HG02943 (cell line): ENCODE results near the gene ESPN.

Experiments
- ATAC-seq: cut with Tn5 transposase; IDR thresholded peaks from one replicate; pipeline ENCODE4 v1.9.1; 2021; ENCODE audit warnings: mild to moderate bottlenecking, low read depth, moderate library complexity; ENCODE audit not compliant: unreplicated experiment

ESPN gene

DNA sequence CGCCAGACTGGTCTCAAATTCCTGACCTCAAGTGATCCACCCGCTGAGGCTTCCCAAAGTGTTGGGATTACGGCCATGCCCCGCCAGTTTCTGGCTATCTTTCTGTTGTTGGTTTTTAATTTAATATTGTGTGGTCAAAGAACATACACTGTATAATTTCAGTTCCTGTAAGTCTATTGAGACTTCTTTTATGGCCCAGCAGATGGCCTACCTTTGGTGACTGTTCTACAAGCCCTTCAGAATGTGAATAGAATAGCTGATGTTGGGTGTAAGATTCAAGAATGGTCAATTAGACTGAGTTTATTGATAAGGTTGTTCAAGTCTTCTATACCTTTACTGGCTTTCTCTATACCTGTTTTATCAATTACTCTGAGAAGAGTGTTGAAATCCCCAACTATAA lies 15.5 kb upstream of the ESPN start:
- ATAC-seq, result no peak

DNA sequence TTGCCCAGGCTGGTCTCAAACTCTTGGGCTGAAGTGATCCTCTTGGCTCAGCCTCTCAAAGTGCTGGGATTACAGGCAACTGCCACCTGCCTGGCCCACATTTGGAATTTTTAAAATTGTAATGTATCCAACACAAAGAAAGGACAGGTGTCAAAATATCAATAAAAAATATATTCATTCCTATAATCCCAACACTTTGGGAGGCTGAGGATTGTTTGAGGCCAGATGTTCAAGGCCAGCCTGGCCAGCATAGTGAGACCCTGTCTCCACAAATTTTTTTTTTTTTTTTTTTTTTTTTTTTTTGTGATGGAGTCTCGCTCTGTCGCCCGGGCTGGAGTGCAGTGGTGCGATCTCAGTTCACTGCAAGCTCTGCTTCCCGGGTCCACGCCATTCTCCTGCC lies 14.8 kb upstream of the ESPN start:
- ATAC-seq, result no peak

DNA sequence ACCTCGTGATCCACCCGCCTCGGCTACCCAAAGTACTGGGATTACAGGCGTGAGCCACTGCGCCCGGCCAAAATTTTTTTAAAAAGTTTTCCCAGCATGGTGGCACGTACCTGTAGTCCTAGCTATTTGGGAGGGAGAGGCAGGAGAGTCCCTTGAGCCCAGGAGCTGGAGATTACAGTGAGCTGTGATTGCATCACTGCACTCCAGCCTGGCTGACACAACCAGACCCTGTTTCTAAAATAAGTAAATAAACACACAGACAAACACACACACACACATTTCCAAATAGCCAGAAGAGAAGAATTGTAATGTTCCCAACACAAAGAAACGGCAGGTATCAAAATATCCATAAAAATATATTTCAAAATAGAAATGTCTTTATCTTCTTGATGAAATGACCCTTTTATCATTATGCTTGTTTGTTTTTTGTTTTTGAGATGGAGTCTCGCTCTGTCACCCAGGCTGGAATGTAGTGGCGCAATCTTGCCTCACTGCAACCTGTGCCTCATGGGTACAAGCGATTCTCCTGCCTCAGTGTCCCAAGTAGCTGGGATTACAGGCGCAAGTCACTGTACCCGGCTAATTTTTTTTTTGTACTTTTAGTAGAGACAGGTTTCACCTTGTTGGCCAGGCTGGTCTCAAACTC lies 14.2 kb upstream of the ESPN start:
- no peak for ATAC-seq

DNA sequence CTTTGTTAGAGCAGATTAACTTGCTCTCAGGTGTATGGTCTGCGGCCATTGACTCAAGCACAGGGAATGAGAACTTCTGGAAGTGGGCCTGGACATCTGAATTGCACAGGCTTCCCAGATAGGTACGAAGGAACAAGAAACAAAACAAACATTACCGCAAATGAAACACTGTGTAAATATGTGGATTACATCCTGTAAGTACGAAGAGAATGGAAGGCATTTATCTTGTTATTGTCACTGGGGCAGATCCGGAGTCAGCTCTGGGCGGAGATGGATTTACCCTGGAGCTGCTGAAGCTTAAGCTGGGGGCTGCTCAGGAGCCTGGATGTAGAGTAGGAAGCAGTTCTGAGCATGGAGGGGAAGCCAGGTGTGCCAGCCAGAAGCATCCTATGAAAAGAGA lies 11.7 kb upstream of the ESPN start:
- no peak for ATAC-seq

DNA sequence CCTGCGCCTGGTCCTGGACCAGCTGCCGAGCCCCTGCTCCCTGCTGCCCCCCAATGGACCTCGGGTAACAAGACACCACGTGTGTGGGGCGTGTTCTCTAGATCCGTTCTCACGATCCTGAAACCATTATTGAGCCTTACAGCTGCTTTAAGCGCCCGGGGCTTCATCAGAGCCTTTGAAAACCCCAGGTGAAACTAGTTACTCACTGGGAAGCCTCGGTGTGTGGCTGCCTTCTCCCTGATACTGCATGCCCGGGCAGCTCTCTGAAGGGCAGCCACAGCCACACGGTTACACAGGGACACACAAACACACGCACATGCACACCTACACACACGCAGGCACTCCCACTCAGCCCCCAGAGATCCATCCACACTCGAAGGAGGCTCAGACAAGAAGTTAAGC lies 10.1 kb upstream of the ESPN start:
- peak; percentile 55 for ATAC-seq

DNA sequence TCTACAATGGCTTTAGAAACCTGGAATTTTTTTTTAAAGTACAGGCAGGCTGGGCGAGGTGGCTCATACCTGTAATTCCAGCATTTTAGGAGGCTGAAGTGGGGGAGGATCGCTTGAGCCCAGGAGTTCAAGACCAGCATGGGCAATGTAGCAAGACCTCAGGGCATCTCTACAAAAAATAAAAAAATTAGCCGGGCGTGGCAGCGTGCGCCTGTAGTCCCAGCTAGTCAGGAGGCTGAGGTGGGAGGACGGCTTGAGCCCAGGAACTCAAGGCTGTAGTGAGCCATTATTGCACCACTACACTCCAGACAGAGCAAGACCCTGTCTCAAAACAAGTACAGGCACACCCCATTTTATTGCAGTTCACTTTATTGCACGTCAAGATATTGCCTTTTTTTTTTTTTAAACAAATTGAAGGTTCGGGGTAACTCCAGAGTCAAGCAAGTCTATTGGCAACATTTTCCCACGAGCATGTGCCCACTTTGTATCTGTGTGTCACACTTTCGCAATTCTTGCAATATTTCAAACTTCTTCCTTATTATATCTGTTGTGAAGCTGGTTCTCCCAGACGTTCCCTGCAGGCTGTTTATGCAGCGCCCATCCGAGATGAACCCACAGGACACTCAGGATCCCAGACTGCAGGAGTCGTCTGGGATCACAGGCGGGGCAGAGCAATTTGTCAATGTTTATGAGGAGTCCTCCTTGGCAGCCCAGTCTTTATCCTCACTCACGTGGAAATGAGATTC lies 9.5 kb upstream of the ESPN start:
- ATAC-seq, result no peak

DNA sequence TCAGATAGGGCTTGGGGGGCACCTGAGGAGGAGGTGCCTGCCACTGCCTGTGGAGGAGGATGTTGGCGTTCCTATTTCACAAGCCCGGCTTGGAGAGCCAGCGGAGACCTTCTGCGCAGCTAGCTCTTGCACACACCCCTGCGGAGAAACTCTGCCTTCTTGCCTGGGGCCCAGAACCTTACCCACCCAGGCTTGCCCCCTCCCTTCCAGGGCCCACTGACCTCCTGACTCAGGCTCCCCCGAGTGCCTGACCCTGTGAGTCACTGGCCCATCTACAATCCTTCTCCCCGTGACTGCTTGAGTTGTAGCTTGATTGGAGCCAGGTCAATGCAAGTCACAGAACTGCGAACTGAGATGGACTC lies 8.3 kb upstream of the ESPN start:
- no peak for ATAC-seq

DNA sequence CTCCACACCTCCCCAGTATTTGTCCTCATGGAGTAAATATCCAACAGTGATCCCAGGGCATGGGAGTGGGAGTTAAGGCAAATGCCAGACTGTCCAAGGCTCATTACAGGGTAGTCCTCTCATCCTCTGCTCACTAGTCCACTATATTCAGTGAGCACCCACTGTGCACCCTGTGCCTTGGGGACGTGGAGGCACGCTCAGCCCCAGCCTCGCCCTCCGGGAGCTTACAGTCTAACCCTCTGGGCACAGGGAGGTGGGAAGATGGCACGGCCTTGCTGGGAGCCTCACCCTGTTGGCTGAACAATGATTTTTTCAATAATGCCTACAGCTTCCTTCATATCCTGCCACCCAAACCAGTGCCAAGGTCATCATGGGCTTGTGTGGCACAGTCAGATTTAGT lies 7.7 kb upstream of the ESPN start:
- ATAC-seq, result no peak

DNA sequence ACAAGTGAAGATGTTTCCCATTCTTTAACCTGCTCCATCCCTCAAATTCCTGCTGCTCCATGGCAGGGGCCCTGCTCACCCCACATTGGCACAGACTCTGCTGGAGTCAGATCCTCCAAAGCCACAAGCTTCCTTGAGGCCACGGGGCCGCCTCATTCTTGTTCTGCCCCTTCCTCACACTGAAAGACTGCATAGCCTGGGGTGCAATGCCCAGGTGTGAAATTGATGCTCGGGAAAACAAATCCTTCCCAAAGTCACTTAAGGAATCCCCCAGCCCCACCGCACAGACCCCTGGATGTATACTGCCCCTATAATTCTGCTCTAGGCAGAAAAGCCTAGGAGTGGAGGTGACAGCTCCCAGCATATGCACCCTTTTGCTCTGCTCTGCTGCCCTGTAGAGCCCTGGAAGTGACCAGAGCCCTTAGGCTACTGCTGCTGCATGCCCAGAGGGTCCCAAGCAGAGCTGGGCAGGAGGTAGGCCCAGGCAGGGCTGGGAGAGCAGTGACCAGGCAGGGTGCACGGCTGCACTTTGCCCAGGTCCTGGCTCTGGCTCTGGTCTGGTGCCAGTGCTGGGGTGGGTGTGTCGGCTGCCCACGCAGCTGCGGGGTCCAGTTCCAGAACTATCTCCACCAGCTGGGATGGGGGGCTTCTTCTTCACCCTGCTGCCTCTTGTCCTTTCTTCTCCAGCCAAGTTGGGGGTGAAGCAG lies 6.5 kb upstream of the ESPN start:
- no peak for ATAC-seq

DNA sequence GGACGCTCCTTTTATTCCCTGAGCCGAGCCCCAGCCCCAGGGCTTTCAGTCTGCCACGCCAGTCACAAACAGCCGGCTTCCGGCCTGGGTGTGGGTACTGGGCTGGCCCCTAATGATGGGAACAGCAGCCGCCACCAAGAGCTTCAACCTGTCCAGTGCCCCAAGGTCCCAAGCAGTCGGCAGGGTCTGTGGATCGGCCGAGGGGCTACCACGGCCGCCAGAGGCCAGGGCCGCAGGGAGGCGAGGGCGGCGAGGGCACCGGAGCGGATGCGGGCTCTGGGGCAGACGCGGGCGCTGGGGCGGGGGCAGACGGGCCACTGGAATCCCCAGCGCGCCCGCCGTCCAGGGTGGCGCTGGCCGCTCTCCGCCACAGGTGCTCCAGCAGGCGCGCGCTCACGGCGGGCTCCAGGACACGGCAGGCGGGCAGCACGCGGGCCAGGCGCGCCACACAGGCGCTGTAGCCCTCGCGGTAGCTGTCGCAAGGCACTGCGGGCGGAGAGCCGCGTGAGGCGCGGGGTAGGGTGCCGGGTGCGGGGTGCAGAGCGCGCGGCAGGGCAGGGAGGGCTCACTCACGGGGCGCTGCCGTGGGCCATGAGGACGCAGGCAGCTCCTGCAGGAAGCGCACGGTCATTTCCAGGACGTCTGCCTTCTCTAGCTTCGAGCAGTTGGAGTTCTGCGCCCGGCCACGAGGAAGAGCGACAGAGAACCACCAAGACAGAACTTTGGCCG lies 5.7 kb upstream of the ESPN start:
- ATAC-seq, result no peak

DNA sequence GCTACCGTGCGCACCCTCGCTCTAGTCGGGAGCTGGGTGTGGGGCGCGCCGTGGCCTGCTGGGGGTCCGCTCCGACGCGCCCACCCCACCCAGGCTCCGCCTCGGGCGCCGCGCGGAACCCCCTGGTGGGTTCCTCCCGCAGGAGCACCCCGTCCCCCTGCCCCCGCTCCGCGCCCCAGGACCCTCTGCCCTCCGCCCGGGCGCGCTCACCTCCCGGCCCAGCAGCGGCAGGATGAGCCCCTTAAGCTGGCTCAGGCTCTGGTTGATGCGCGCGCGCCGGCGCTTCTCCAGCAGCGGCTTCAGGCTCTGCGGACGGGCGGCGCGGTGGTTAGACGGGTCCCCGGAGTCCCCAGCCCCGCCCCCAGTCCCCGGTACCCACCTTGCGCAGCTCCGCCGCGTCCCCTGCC lies 5.2 kb upstream of the ESPN start:
- no peak for ATAC-seq

DNA sequence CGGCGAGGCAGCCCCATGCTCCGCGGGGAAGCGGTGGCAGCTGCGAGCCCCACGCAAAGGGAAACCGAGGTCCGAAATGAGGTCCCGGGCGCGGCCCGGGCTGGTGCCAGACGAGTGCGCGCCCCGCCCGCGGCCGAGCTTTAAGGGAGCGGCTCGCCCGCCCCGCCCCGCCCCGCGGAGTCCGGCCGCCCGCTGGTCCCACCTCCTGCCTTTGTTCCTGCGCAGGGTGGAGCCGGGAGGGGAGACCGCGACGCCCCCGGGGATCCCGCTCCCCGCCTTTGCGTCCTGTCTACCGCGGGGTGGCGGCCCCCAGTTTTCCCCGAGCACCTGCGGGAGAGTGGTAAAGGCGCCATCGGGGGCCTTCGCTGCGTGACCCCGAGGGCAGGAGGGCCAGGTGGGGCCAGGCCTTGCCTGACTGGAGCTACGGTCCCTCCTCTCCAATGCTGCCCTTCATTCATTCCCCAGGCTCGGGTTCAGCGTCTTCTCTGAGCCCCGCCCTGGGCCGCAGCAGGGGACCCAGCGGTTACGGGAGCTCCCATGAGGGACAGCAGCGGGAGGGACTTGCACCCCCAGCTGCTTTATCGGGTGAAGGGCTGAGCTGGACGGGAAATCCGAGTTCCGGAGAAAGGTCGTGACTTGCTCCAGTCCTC lies 4.6 kb upstream of the ESPN start, which contains the start of gene HES2:
HES2 (minus strand) TSS at position 116 of the 650 bp plus-strand sequence; CDS start at position 17, 99 bp downstream.
- no peak for ATAC-seq

DNA sequence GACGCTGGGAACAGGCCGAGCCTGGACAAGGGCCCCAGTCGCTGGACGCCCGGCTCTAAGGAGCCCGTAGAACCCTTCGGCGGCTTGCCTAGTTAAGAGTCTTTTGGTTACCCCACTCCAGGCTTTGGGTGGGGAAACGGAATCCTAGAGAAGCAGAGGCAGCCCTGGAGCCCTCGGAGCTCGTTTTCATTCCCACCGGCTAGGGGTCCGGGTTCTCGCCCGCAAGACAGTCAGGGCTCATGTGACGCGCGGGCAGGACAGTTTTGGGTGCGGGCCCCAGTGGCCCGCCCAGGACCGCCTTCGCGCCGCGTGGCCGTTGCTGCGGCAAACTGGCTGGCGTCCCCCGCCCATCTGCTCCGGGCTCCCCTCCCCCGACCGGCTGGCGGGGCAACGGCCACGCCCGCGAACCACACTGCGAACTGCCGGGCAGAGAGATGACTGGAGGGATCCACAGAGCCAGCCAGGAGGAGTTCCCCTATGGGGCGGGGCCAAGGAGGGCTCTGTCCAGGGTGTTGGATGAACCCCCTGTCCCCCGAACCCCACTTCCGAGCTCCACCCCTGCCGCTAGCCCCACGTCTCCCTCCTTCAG lies 4.0 kb upstream of the ESPN start:
- ATAC-seq, result no peak

DNA sequence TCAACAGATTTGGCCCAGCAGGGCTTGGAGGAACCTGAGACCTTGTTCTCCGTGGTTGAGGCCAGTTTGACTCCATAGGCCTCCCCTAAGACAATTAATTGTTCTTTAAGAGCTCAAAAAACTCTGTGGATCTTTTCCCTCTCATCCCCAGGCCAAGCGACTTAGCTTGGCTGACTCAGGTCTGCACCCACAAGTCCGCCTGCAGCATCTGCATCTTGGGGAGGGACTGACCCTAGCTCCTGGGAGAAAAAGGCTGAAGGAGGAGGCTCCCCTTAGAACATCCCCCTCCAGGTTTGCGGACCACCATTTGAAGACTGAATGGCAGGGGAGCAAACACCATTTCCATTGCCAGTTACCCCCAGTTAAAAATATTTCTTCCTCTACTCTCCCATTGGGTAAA lies 3.3 kb upstream of the ESPN start:
- no peak for ATAC-seq

DNA sequence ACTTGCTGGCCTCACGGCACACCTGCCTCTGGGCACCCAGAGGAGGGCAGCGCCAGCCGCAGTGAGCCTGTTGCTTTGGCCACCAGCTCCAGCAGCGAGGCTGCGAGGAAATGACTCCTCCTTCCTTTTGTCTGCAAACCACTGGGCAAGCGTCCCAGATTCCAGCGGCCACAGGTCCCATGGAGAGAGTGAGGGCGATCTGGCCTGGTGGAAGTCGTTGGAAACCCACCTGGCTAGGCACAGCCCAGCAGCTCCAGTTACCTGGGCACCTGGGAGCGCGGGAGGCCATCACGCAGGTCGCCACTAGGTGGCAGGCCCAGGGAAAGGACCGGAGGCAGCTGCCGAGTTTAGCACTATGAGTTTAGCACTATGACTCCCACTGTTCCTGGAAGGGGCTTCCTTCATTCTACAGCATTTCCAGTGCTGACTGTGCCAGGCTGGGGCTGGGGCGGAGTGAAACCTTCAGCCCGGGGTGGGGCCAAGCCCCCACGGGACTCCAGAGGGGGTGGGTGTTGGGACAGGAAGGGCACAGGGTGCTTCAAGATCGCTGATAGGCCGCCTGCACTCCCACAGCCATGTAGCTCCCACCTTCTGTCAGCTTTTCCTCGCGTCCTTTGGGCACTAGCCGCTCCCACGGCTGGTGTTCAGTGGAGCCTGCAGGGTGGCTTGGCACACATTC lies 1.1 kb upstream of the ESPN start:
- ATAC-seq, result no peak

DNA sequence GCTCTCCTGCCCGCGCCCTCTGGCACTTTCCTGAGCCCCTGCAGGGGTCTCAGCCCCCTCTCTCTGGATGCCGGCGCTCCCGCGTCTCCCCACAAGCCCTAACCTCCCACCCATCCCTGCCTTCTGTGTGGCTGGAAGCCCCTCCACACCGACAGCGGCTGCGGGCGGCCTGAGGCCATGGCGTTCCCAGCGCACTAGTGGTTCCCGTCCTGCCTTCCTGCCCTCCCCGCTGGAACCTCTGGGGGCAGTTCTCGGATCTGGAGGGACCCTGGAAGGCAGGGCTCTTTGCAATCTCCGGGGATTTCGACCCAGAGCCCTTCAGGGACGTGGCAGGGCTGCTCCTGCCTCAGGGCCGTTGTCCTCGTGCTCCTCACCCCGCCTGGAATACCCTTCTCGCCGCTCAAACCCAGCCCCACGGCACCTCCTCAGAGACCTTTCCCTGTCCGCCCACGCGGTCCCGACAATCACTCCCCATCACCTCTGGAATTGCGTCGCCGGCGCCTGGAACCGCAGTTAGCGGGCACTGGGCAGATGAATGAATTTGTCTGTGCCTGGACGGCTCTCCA lies 493 bp upstream of the ESPN start:
- ATAC-seq, result no peak

DNA sequence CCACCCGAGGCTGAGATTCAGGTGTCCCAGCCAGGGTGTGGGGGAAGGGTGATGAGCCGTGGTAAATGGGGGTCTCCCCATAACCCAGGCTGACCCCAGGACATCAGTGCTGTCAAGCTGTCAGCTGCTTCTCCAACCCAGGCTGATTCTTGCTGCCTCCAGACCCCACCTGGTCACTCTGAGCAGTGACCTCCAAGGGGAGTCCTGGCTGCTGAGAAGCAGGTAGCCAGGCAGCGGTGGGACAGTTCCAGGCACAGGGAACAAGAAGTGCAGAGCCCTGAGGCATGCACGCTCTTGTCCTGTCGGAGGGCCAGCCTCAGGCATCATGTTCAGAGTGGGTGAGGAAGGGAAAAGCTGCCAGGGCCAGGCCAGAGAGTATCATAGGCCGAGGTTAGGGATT lies 1.1 kb downstream of the ESPN start:
- no peak for ATAC-seq

DNA sequence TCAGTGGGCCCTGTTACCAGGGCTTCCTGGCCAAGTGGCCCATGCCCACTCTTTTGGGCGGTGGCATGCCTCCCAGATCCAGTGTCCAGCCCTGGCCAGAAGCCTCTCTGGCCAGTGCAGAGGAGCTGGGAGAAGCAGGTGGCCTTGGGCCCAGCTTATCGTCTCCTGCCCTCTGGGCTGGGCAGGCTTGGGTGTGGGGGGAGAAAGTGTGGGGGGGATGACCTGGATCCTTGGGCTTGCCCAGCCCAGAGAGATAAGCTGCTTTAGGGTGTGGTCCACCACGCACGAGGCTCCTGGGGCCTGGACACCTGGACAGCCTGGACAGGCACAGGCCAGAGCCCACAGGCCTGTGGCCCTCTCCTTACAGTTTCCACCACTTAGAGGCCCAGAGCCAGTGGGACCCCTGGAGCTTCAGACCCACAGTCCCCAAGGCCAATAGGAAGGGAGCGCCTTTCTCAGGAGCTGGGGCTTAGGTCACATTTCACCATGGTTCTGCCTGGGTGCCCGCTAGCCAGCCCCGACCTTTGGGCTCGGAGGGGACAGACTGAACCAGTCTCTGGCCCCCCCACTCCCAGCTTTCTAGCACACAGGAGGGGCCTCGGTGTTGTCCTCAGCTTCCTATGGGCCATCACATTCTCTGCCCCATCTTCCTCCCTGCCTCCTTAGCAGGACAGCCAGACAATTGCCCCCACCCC lies 1.8 kb downstream of the ESPN start:
- no peak for ATAC-seq

DNA sequence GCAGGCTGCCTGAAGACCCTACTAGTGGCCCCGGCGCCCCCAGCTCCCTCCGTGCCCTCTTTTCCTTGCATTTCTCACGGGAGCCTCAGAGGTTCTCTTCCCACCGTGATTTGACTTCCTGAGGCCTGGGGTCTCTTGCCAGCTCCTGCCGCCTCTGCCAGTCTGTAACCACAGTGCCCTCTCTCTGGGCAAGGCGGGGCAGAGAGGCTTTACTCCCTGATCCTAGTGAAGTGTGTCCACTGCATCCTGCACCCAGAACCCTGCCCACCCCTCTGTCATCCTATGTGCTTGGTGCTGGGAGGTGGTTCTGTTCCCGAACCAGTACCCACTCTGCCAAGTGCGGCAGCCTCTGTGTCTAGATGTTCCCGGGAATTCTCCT lies 2.4 kb downstream of the ESPN start:
- ATAC-seq, result no peak
